Measurements from ENCODE around the gene HRH3.

HRH3 gene

GRCh38 chr20:62197311-62197710 lies 22.8 kb downstream of the HRH3 start:
- no peak for DNase-seq

- no peak for DNase-seq
Observed at GRCh38 chr20:62196286-62196685, 23.8 kb downstream of the HRH3 start.

- DNase-seq: no peak
Observed at GRCh38 chr20:62195736-62196135, 24.3 kb downstream of the HRH3 start.

- DNase-seq: no peak
Observed at GRCh38 chr20:62195075-62195405, 25.0 kb downstream of the HRH3 start.

GRCh38 chr20:62193079-62194025 lies 26.7 kb downstream of the HRH3 start:
- no peak for DNase-seq

GRCh38 chr20:62192635-62193034 lies 27.4 kb downstream of the HRH3 start:
- DNase-seq: no peak

GRCh38 chr20:62191781-62192559 lies 28.1 kb downstream of the HRH3 start:
- no peak for DNase-seq

GRCh38 chr20:62190639-62191411 lies 29.3 kb downstream of the HRH3 start:
- DNase-seq: no peak

GRCh38 chr20:62186887-62187866 lies 32.9 kb downstream of the HRH3 start:
- no peak for DNase-seq

GRCh38 chr20:62186096-62186426 lies 34.0 kb downstream of the HRH3 start:
- DNase-seq: no peak

GRCh38 chr20:62183426-62184142 lies 36.5 kb downstream of the HRH3 start:
- DNase-seq: no peak

GRCh38 chr20:62182469-62183425 lies 37.3 kb downstream of the HRH3 start, which contains the start of gene MTG2:
Gene MTG2 (plus strand): TSS chr20:62183028. CDS start chr20:62193421, 10,393 bp downstream.
- DNase-seq: peak; percentile 87 to 97 (median 93)

- no peak for DNase-seq
Observed at GRCh38 chr20:62181808-62182207, 38.3 kb downstream of the HRH3 start.

GRCh38 chr20:62179162-62179504 lies 40.9 kb downstream of the HRH3 start:
- DNase-seq: no peak

GRCh38 chr20:62178316-62179161 lies 41.5 kb downstream of the HRH3 start:
- no peak for DNase-seq

- no peak for DNase-seq
Observed at GRCh38 chr20:62177307-62177706, 42.8 kb downstream of the HRH3 start.

- DNase-seq: no peak
Observed at GRCh38 chr20:62176866-62177265, 43.2 kb downstream of the HRH3 start.

- DNase-seq: no peak
Observed at GRCh38 chr20:62175711-62176110, 44.4 kb downstream of the HRH3 start.

All from T-helper 1 cell (primary cell).